ENCODE results near the gene SPATA3.

The SPATA3 gene

GRCh38 chr2:230984393-230985220, 11.3 kb upstream of the SPATA3 start:
- H3K9me3 ChIP-seq (ENCODE audit: control insufficient read depth, insufficient read depth, low read length), result no peaks in the 10 kb centered on the region
- H3K4me1 ChIP-seq (ENCODE audit: control insufficient read depth, insufficient read depth, low read length), result peaks cover 7% of the 10 kb centered on the region
- H3K27me3 ChIP-seq (ENCODE audit: control insufficient read depth, insufficient read depth, low read length), result peaks cover 3% of the 10 kb centered on the region; the same call in 1 of the 2 replicates
- peak overlapping the region; percentile 4 for H3K27ac ChIP-seq (ENCODE audit: low read depth, low read length)
- H3K36me3 ChIP-seq (ENCODE audit: control insufficient read depth, insufficient read depth, low read length), result no peaks in the 10 kb centered on the region
- H3K4me3 ChIP-seq (ENCODE audit: low read depth, low read length), result no peak overlapping the region
- no peak overlapping the region for H3K9ac ChIP-seq (ENCODE audit: low read depth, low read length)

- peak overlapping the region; percentile 47 for H3K27ac ChIP-seq (ENCODE audit: low read depth, low read length)
- peaks cover 7% of the 10 kb centered on the region for H3K4me1 ChIP-seq (ENCODE audit: control insufficient read depth, insufficient read depth, low read length)
- no peaks in the 10 kb centered on the region for H3K9me3 ChIP-seq (ENCODE audit: control insufficient read depth, insufficient read depth, low read length)
- H3K4me3 ChIP-seq (ENCODE audit: low read depth, low read length), result no peak overlapping the region
- H3K9ac ChIP-seq (ENCODE audit: low read depth, low read length), result no peak overlapping the region
- H3K27me3 ChIP-seq (ENCODE audit: control insufficient read depth, insufficient read depth, low read length), result peaks cover 3% of the 10 kb centered on the region; the same call in 1 of the 2 replicates
- H3K36me3 ChIP-seq (ENCODE audit: control insufficient read depth, insufficient read depth, low read length), result no peaks in the 10 kb centered on the region
Observed at GRCh38 chr2:230985519-230986231, 10.2 kb upstream of the SPATA3 start.

- Histone ChIP-seq H3K27ac (ENCODE audit: low read depth, low read length) (no peak overlapping the region), H3K9me3 (ENCODE audit: control insufficient read depth, insufficient read depth, low read length) (no peaks in the 10 kb centered on the region), H3K4me1 (ENCODE audit: control insufficient read depth, insufficient read depth, low read length) (peaks cover 7% of the 10 kb centered on the region), H3K36me3 (ENCODE audit: control insufficient read depth, insufficient read depth, low read length) (no peaks in the 10 kb centered on the region), H3K4me3 (ENCODE audit: low read depth, low read length) (peak overlapping the region; percentile 57), H3K9ac (ENCODE audit: low read depth, low read length) (no peak overlapping the region), H3K27me3 (ENCODE audit: control insufficient read depth, insufficient read depth, low read length) (peaks cover 3% of the 10 kb centered on the region; the same call in 1 of the 2 replicates)
Observed at GRCh38 chr2:230986520-230987136, 9.3 kb upstream of the SPATA3 start.

- Histone ChIP-seq H3K27ac (ENCODE audit: low read depth, low read length) (no peak overlapping the region), H3K9ac (ENCODE audit: low read depth, low read length) (no peak overlapping the region), H3K27me3 (ENCODE audit: control insufficient read depth, insufficient read depth, low read length) (peaks cover 3% of the 10 kb centered on the region; the same call in 1 of the 2 replicates), H3K9me3 (ENCODE audit: control insufficient read depth, insufficient read depth, low read length) (no peaks in the 10 kb centered on the region), H3K4me1 (ENCODE audit: control insufficient read depth, insufficient read depth, low read length) (peaks cover 7% of the 10 kb centered on the region), H3K36me3 (ENCODE audit: control insufficient read depth, insufficient read depth, low read length) (no peaks in the 10 kb centered on the region), H3K4me3 (ENCODE audit: low read depth, low read length) (peak overlapping the region; percentile 57)
Observed at GRCh38 chr2:230987137-230988020, 8.5 kb upstream of the SPATA3 start.

- H3K9me3 ChIP-seq (ENCODE audit: control insufficient read depth, insufficient read depth, low read length), result no peaks in the 10 kb centered on the region
- peaks cover 7% of the 10 kb centered on the region for H3K4me1 ChIP-seq (ENCODE audit: control insufficient read depth, insufficient read depth, low read length)
- H3K4me3 ChIP-seq (ENCODE audit: low read depth, low read length), result no peak overlapping the region
- no peaks in the 10 kb centered on the region for H3K36me3 ChIP-seq (ENCODE audit: control insufficient read depth, insufficient read depth, low read length)
- no peak overlapping the region for H3K27ac ChIP-seq (ENCODE audit: low read depth, low read length)
- no peak overlapping the region for H3K9ac ChIP-seq (ENCODE audit: low read depth, low read length)
- H3K27me3 ChIP-seq (ENCODE audit: control insufficient read depth, insufficient read depth, low read length), result peaks cover 3% of the 10 kb centered on the region; the same call in 1 of the 2 replicates
Observed at GRCh38 chr2:230989731-230990130, 6.2 kb upstream of the SPATA3 start.

GRCh38 chr2:230990131-230990898, 5.6 kb upstream of the SPATA3 start:
- Histone ChIP-seq H3K27ac (ENCODE audit: low read depth, low read length) (no peak overlapping the region), H3K4me3 (ENCODE audit: low read depth, low read length) (no peak overlapping the region), H3K9ac (ENCODE audit: low read depth, low read length) (no peak overlapping the region), H3K9me3 (ENCODE audit: control insufficient read depth, insufficient read depth, low read length) (no peaks in the 10 kb centered on the region), H3K4me1 (ENCODE audit: control insufficient read depth, insufficient read depth, low read length) (peaks cover 7% of the 10 kb centered on the region), H3K27me3 (ENCODE audit: control insufficient read depth, insufficient read depth, low read length) (peaks cover 3% of the 10 kb centered on the region; the same call in 1 of the 2 replicates), H3K36me3 (ENCODE audit: control insufficient read depth, insufficient read depth, low read length) (no peaks in the 10 kb centered on the region)

GRCh38 chr2:230990899-230991150, 5.1 kb upstream of the SPATA3 start:
- H3K36me3 ChIP-seq (ENCODE audit: control insufficient read depth, insufficient read depth, low read length), result no peaks in the 10 kb centered on the region
- no peak overlapping the region for H3K4me3 ChIP-seq (ENCODE audit: low read depth, low read length)
- H3K9ac ChIP-seq (ENCODE audit: low read depth, low read length), result no peak overlapping the region
- peaks cover 3% of the 10 kb centered on the region; the same call in 1 of the 2 replicates for H3K27me3 ChIP-seq (ENCODE audit: control insufficient read depth, insufficient read depth, low read length)
- peaks cover 7% of the 10 kb centered on the region for H3K4me1 ChIP-seq (ENCODE audit: control insufficient read depth, insufficient read depth, low read length)
- no peak overlapping the region for H3K27ac ChIP-seq (ENCODE audit: low read depth, low read length)
- H3K9me3 ChIP-seq (ENCODE audit: control insufficient read depth, insufficient read depth, low read length), result no peaks in the 10 kb centered on the region

GRCh38 chr2:230991598-230991997, 4.3 kb upstream of the SPATA3 start:
- Histone ChIP-seq H3K4me3 (ENCODE audit: low read depth, low read length) (no peak overlapping the region), H3K9me3 (ENCODE audit: control insufficient read depth, insufficient read depth, low read length) (no peaks in the 10 kb centered on the region), H3K9ac (ENCODE audit: low read depth, low read length) (no peak overlapping the region), H3K4me1 (ENCODE audit: control insufficient read depth, insufficient read depth, low read length) (peaks cover 5% of the 10 kb centered on the region), H3K27ac (ENCODE audit: low read depth, low read length) (no peak overlapping the region), H3K36me3 (ENCODE audit: control insufficient read depth, insufficient read depth, low read length) (no peaks in the 10 kb centered on the region), H3K27me3 (ENCODE audit: control insufficient read depth, insufficient read depth, low read length) (peaks cover 3% of the 10 kb centered on the region; the same call in 1 of the 2 replicates)

- Histone ChIP-seq H3K9me3 (ENCODE audit: control insufficient read depth, insufficient read depth, low read length) (no peaks in the 10 kb centered on the region), H3K36me3 (ENCODE audit: control insufficient read depth, insufficient read depth, low read length) (no peaks in the 10 kb centered on the region), H3K4me1 (ENCODE audit: control insufficient read depth, insufficient read depth, low read length) (no peaks in the 10 kb centered on the region), H3K9ac (ENCODE audit: low read depth, low read length) (no peak overlapping the region), H3K4me3 (ENCODE audit: low read depth, low read length) (no peak overlapping the region), H3K27me3 (ENCODE audit: control insufficient read depth, insufficient read depth, low read length) (no peaks in the 10 kb centered on the region), H3K27ac (ENCODE audit: low read depth, low read length) (no peak overlapping the region)
Observed at GRCh38 chr2:230996661-230997060, 740 bp downstream of the SPATA3 start.

- Histone ChIP-seq H3K4me1 (ENCODE audit: control insufficient read depth, insufficient read depth, low read length) (no peaks in the 10 kb centered on the region), H3K9me3 (ENCODE audit: control insufficient read depth, insufficient read depth, low read length) (no peaks in the 10 kb centered on the region), H3K9ac (ENCODE audit: low read depth, low read length) (no peak overlapping the region), H3K36me3 (ENCODE audit: control insufficient read depth, insufficient read depth, low read length) (no peaks in the 10 kb centered on the region), H3K27ac (ENCODE audit: low read depth, low read length) (no peak overlapping the region), H3K4me3 (ENCODE audit: low read depth, low read length) (no peak overlapping the region), H3K27me3 (ENCODE audit: control insufficient read depth, insufficient read depth, low read length) (no peaks in the 10 kb centered on the region)
Observed at GRCh38 chr2:230998882-230999281, 3.0 kb downstream of the SPATA3 start.

Data from HUES48 (cell line).